B cell (primary cell): ENCODE results near the gene BCL3. TPM values are rescaled to one million over a fixed set of nuclear protein-coding genes. Genes with fewer than 3 reads are reported as not detected.

ENCODE experiments used
- ATAC-seq: fragments of 200-7000 bp; cut with Tn5 transposase; one replicate; pipeline ENCODE4 v1.10.0; 2021; ENCODE audit warnings: low read depth, mild to moderate bottlenecking, moderate number of reproducible peaks, moderate library complexity
- CTCF ChIA-PET: fragments of 350-600 bp; sonication (Branson Sonifier 250); formaldehyde crosslinking; loops from one replicate; lab custom pipeline; 2021; ENCODE audit warnings: antibody characterized with exemption, inconsistent platforms; lab: Charles Lee
- POLR2A ChIA-PET: fragments of 350-600 bp; sonication (Branson Sonifier 250); formaldehyde crosslinking; loops from one replicate; lab custom pipeline; 2021; ENCODE audit warnings: antibody characterized with exemption; lab: Charles Lee
- DNase-seq: peaks from one replicate; pipeline ENCODE4 v3.0.0; 2013
- H2AFZ ChIP-seq: 2 replicates; pipeline ENCODE4 v1.6.1; 2012; ENCODE audit warnings: mild to moderate bottlenecking, low read depth, low read length; ENCODE audit not compliant: insufficient read depth, poor library complexity, severe bottlenecking
- H3K27ac ChIP-seq, 2 donors: 1 replicate in 1 of 2; 2 replicates in 1 of 2; pipeline ENCODE4 v1.5.1; 2012 to 2013; ENCODE audit warnings: low read length in 2 of 2, mild to moderate bottlenecking in 2 of 2, moderate library complexity in 1 of 2
- H3K27me3 ChIP-seq, 4 experiments: fragments of 200-600 bp in 1 of 4; sonication (generic) in 1 of 4; replicated peaks in 1 of 4; 1 replicate in 2 of 4; 2 replicates in 2 of 4; pipeline versions ENCODE4 v1.6.1 to v1.7.0; 2013 to 2016; ENCODE audit warnings: low read length in 3 of 4, mild to moderate bottlenecking in 2 of 4, mixed read lengths in 1 of 4, moderate library complexity in 1 of 4; ENCODE audit not compliant: insufficient read depth in 4 of 4, control insufficient read depth in 3 of 4; ENCODE audit errors: control extremely low read depth in 1 of 4
- H3K36me3 ChIP-seq, 2 experiments: replicated peaks in 1 of 2; 1 replicate in 1 of 2; 2 replicates in 1 of 2; pipeline versions ENCODE4 v1.6.1 to v1.7.1; 2013; ENCODE audit warnings: low read length in 1 of 2; ENCODE audit not compliant: insufficient read depth in 2 of 2, control insufficient read depth in 1 of 2; ENCODE audit errors: control extremely low read depth in 1 of 2, extremely low read depth in 1 of 2
- H3K4me1 ChIP-seq, 2 donors: fragments of 200-600 bp in 1 of 2; sonication (generic) in 1 of 2; 1 replicate in 1 of 2; 2 replicates in 1 of 2; pipeline versions ENCODE4 v1.5.1 to v1.6.1; 2013 to 2017; ENCODE audit warnings: low read length in 2 of 2; ENCODE audit not compliant: control insufficient read depth in 2 of 2, insufficient read depth in 2 of 2
- H3K4me2 ChIP-seq: replicated peaks from 2 replicates; pipeline ENCODE3; 2012; ENCODE audit warnings: mild to moderate bottlenecking, low read depth, low read length; ENCODE audit not compliant: poor library complexity, severe bottlenecking
- H3K4me3 ChIP-seq, 5 experiments: fragments of 200-600 bp in 1 of 5; sonication (generic) in 1 of 5; 1 replicate in 3 of 5; 2 replicates in 2 of 5; pipeline versions ENCODE4 v1.5.1 to v1.7.0; 2011 to 2016; ENCODE audit warnings: low read length in 4 of 5, mild to moderate bottlenecking in 4 of 5, low read depth in 2 of 5, control low read depth in 1 of 5, moderate library complexity in 1 of 5; ENCODE audit not compliant: insufficient read depth in 1 of 5; ENCODE audit errors: control extremely low read depth in 1 of 5, extremely low read depth in 1 of 5
- H3K79me2 ChIP-seq: fragments of 200-600 bp; sonication (generic); one replicate; pipeline ENCODE4 v1.6.0; 2016; ENCODE audit warnings: low read length; ENCODE audit not compliant: control insufficient read depth, insufficient read depth
- H3K9ac ChIP-seq: fragments of 200-600 bp; sonication (generic); 2 replicates; pipeline ENCODE4 v1.6.1; 2017; ENCODE audit warnings: mild to moderate bottlenecking, low read length, moderate library complexity
- H3K9me3 ChIP-seq, 3 donors: one replicate each; pipeline versions ENCODE4 v1.6.1 to v1.7.1; 2013; ENCODE audit warnings: low read length in 2 of 3; ENCODE audit not compliant: control insufficient read depth in 2 of 3, insufficient read depth in 1 of 3; ENCODE audit errors: control extremely low read depth in 1 of 3
- H4K20me1 ChIP-seq: 2 replicates; pipeline ENCODE4 v1.6.0; 2012; ENCODE audit warnings: mild to moderate bottlenecking, low read length; ENCODE audit not compliant: insufficient read depth, control insufficient read depth, poor library complexity, severe bottlenecking
- H3K27ac Mint-ChIP-seq: one replicate; pipeline ENCODE4 v1.8.0; 2021; ENCODE audit warnings: mixed read lengths
- H3K27me3 Mint-ChIP-seq: one replicate; pipeline ENCODE4 v1.8.0; 2021; ENCODE audit warnings: mixed read lengths
- H3K4me1 Mint-ChIP-seq: one replicate; pipeline ENCODE4 v1.8.0; 2021; ENCODE audit warnings: mixed read lengths
- H3K4me3 Mint-ChIP-seq: one replicate; pipeline ENCODE4 v1.8.0; 2021; ENCODE audit warnings: mixed read lengths
- H3K9me3 Mint-ChIP-seq: one replicate; pipeline ENCODE4 v1.8.0; 2022; ENCODE audit warnings: mixed read lengths; ENCODE audit not compliant: insufficient read depth
- CTCF ChIP-seq: fragments of 200-600 bp; IDR thresholded peaks from one replicate; pipeline ENCODE4 v1.8.0; 2022; ENCODE audit warnings: antibody characterized with exemption, mild to moderate bottlenecking
- EZH2 ChIP-seq: IDR thresholded peaks from 2 replicates; pipeline ENCODE4 v1.6.1; 2012; ENCODE audit warnings: borderline replicate concordance, low read depth, mild to moderate bottlenecking, moderate library complexity, low read length; ENCODE audit not compliant: insufficient read depth, poor library complexity, severe bottlenecking
- WGBS: methylation state at CpG from one replicate; pipeline ENCODE4 v1.1.5; 2013; ENCODE audit warnings: missing lambda C conversion rate; ENCODE audit not compliant: insufficient coverage; 5-methylcytosine and 5-hydroxymethylcytosine counted together
- intact Hi-C: fragments of 100-400 bp; cut with micrococcal nuclease; formaldehyde crosslinking; loops from one replicate; pipeline ENCODE4 v1.10.0; 2022
- polyA plus RNA-seq: library from polyadenylated mRNA; depleted of rRNA; stranded (reverse); fragments of >200 nt; gene quantifications from 2 replicates; pipeline ENCODE4 v1.2.3, GENCODE V29; 2012
- total RNA-seq, 2 donors: library from RNA; stranded (reverse); fragments of 120-200 nt in 1 of 2; gene quantifications; 1 replicate in 1 of 2; 2 replicates in 1 of 2; pipeline versions ENCODE4 v1.2.3 to v1.2.4, GENCODE V29; 2013 to 2022

Gene BCL3
- total and polyA plus RNA-seq, 2 donors (not counting 1 experiment from before 2014, with no cell fraction given) = 52.3 to 147 TPM

- TF ChIP-seq CTCF = no peak
- no peak for TF ChIP-seq EZH2
- CTCF ChIA-PET = interaction anchor here (1.4 to 3.8 kb wide), 2 partner anchors 80 to 115 kb away, joined by 6 to 18 read pairs; no protein-coding TSS in a partner anchor
Observed at GRCh38 chr19:44803442-44804428, 55.2 kb downstream of the BCL3 start.

More at GRCh38 chr19:44803442-44804428, 55.2 kb downstream of the BCL3 start:
- Mint-ChIP-seq H3K4me3 (no peak overlapping the region), H3K4me1 (peaks cover 5% of the 10 kb centered on the region), H3K27ac (no peak overlapping the region), H3K9me3 (no peaks in the 10 kb centered on the region), H3K27me3 (peaks cover 19% of the 10 kb centered on the region)
- 86% methylated on average over 12 of the region's 13 CpGs for WGBS
- Histone ChIP-seq H3K36me3 (no peaks in the 10 kb centered on the region), H4K20me1 (no peaks in the 10 kb centered on the region), H3K9me3 (peaks cover 0 to 7% (median 0%) of the 10 kb centered on the region in 3 donors), H2AFZ (no peak overlapping the region), H3K79me2 (no peaks in the 10 kb centered on the region), H3K4me2 (no peak overlapping the region), H3K4me3 (no peak overlapping the region), H3K27me3 (peaks cover 0 to 19% (median 2%) of the 10 kb centered on the region in 4 experiments), H3K27ac (no peak overlapping the region), H3K9ac (no peak overlapping the region), H3K4me1 (peaks cover 4 to 10% of the 10 kb centered on the region in 2 donors)
- no peak for ATAC-seq
- DNase-seq = no peak
- POLR2A ChIA-PET = no interaction called here
- intact Hi-C loops = loop anchor here (10.0 kb wide), 1 partner anchor 441 kb away; the partner anchor contains the start of gene EXOC3L2
